ENCODE results near the gene WDR27. TPM values are rescaled to one million over a fixed set of nuclear protein-coding genes. Genes with fewer than 3 reads are reported as not detected.
A peak's percentile ranks its signal among the peaks of the same experiment; 100 is the strongest.

The WDR27 gene
- polyA plus RNA-seq, 1 donor from 2014 or later = 8.6 TPM

- H3K36me3 Mint-ChIP-seq = peaks cover 5% of the 10 kb centered on the region
- no peak overlapping the region for H3K27ac Mint-ChIP-seq
- no peak overlapping the region for H3K4me3 Mint-ChIP-seq
- no peaks in the 10 kb centered on the region for H3K27me3 Mint-ChIP-seq
- peaks cover 6 to 15% (median 14%) of the 10 kb centered on the region in 3 donors for H3K9me3 Mint-ChIP-seq
- no peaks in the 10 kb centered on the region for H3K4me1 Mint-ChIP-seq
Measured at GRCh38 chr6:169426611-169427010, 275.2 kb downstream of the WDR27 start.

GRCh38 chr6:169425628-169426370 is 276.0 kb downstream of the WDR27 start:
- Mint-ChIP-seq H3K27ac (no peak overlapping the region), H3K4me3 (no peak overlapping the region), H3K36me3 (peaks cover 5% of the 10 kb centered on the region), H3K4me1 (no peaks in the 10 kb centered on the region), H3K9me3 (peaks cover 6 to 12% (median 8%) of the 10 kb centered on the region in 3 donors), H3K27me3 (peaks cover 4% of the 10 kb centered on the region)

GRCh38 chr6:169424821-169425240 is 277.0 kb downstream of the WDR27 start:
- Mint-ChIP-seq H3K9me3 (peaks cover under 1 to 6% (median under 1%) of the 10 kb centered on the region in 3 donors), H3K27me3 (peaks cover 6% of the 10 kb centered on the region), H3K27ac (no peak overlapping the region), H3K4me1 (no peaks in the 10 kb centered on the region), H3K36me3 (peaks cover under 1% of the 10 kb centered on the region), H3K4me3 (peak overlapping the region in 1 of 4 donors; percentile 72)

- H3K4me3 Mint-ChIP-seq = no peak overlapping the region
- H3K4me1 Mint-ChIP-seq = no peaks in the 10 kb centered on the region
- peaks cover 0 to 3% (median 0%) of the 10 kb centered on the region in 3 donors for H3K9me3 Mint-ChIP-seq
- no peaks in the 10 kb centered on the region for H3K36me3 Mint-ChIP-seq
- H3K27ac Mint-ChIP-seq = no peak overlapping the region
- peaks cover 6% of the 10 kb centered on the region for H3K27me3 Mint-ChIP-seq
Measured at GRCh38 chr6:169424149-169424804, 277.6 kb downstream of the WDR27 start.

GRCh38 chr6:169421586-169422264 is 280.1 kb downstream of the WDR27 start:
- H3K4me1 Mint-ChIP-seq = no peaks in the 10 kb centered on the region
- H3K27me3 Mint-ChIP-seq = peaks cover 6% of the 10 kb centered on the region
- no peaks in the 10 kb centered on the region for H3K36me3 Mint-ChIP-seq
- peaks cover 0 to 3% (median 0%) of the 10 kb centered on the region in 3 donors for H3K9me3 Mint-ChIP-seq
- peak overlapping the region in 1 of 3 donors; percentile 41 for H3K27ac Mint-ChIP-seq
- no peak overlapping the region for H3K4me3 Mint-ChIP-seq

- H3K4me3 Mint-ChIP-seq = no peak overlapping the region
- H3K36me3 Mint-ChIP-seq = no peaks in the 10 kb centered on the region
- peaks cover 6% of the 10 kb centered on the region for H3K27me3 Mint-ChIP-seq
- no peaks in the 10 kb centered on the region for H3K4me1 Mint-ChIP-seq
- no peak overlapping the region for H3K27ac Mint-ChIP-seq
- peaks cover 0 to 3% (median 0%) of the 10 kb centered on the region in 3 donors for H3K9me3 Mint-ChIP-seq
Measured at GRCh38 chr6:169420912-169421543, 280.8 kb downstream of the WDR27 start.

- no peak overlapping the region for H3K4me3 Mint-ChIP-seq
- H3K27me3 Mint-ChIP-seq = peaks cover 6% of the 10 kb centered on the region
- H3K27ac Mint-ChIP-seq = no peak overlapping the region
- peaks cover 2% of the 10 kb centered on the region for H3K36me3 Mint-ChIP-seq
- H3K4me1 Mint-ChIP-seq = no peaks in the 10 kb centered on the region
- H3K9me3 Mint-ChIP-seq = peaks cover 0 to 15% (median 5%) of the 10 kb centered on the region in 3 donors
Measured at GRCh38 chr6:169417101-169417500, 284.7 kb downstream of the WDR27 start.

- Mint-ChIP-seq H3K27ac (no peak overlapping the region), H3K36me3 (peaks cover 2% of the 10 kb centered on the region), H3K27me3 (peaks cover 6% of the 10 kb centered on the region), H3K4me3 (no peak overlapping the region), H3K9me3 (peaks cover 0 to 15% (median 5%) of the 10 kb centered on the region in 3 donors), H3K4me1 (no peaks in the 10 kb centered on the region)
Measured at GRCh38 chr6:169416249-169416648, 285.6 kb downstream of the WDR27 start.

GRCh38 chr6:169415179-169415578 is 286.6 kb downstream of the WDR27 start:
- no peak overlapping the region for H3K4me3 Mint-ChIP-seq
- no peaks in the 10 kb centered on the region for H3K4me1 Mint-ChIP-seq
- peaks cover 0 to 15% (median 5%) of the 10 kb centered on the region in 3 donors for H3K9me3 Mint-ChIP-seq
- H3K27me3 Mint-ChIP-seq = no peaks in the 10 kb centered on the region
- H3K27ac Mint-ChIP-seq = no peak overlapping the region
- peaks cover 2% of the 10 kb centered on the region for H3K36me3 Mint-ChIP-seq

GRCh38 chr6:169411722-169412121 is 290.1 kb downstream of the WDR27 start:
- Mint-ChIP-seq H3K27ac (no peak overlapping the region), H3K4me3 (no peak overlapping the region), H3K4me1 (peaks cover 0 to 1% (median 0%) of the 10 kb centered on the region in 3 donors), H3K36me3 (peaks cover 2% of the 10 kb centered on the region), H3K9me3 (peaks cover 3 to 15% (median 14%) of the 10 kb centered on the region in 3 donors), H3K27me3 (no peaks in the 10 kb centered on the region)

- no peaks in the 10 kb centered on the region for H3K27me3 Mint-ChIP-seq
- H3K4me1 Mint-ChIP-seq = peaks cover 0 to 1% (median 0%) of the 10 kb centered on the region in 3 donors
- H3K36me3 Mint-ChIP-seq = peaks cover 2% of the 10 kb centered on the region
- peaks cover 3 to 15% (median 14%) of the 10 kb centered on the region in 3 donors for H3K9me3 Mint-ChIP-seq
- no peak overlapping the region for H3K4me3 Mint-ChIP-seq
- no peak overlapping the region for H3K27ac Mint-ChIP-seq
Measured at GRCh38 chr6:169411296-169411695, 290.5 kb downstream of the WDR27 start.

GRCh38 chr6:169409742-169410312 is 292.0 kb downstream of the WDR27 start:
- H3K9me3 Mint-ChIP-seq = peaks cover 3 to 14% (median 9%) of the 10 kb centered on the region in 3 donors
- no peak overlapping the region for H3K27ac Mint-ChIP-seq
- no peaks in the 10 kb centered on the region for H3K36me3 Mint-ChIP-seq
- H3K4me1 Mint-ChIP-seq = peaks cover 0 to 1% (median 0%) of the 10 kb centered on the region in 3 donors
- no peak overlapping the region for H3K4me3 Mint-ChIP-seq
- H3K27me3 Mint-ChIP-seq = no peaks in the 10 kb centered on the region

- Mint-ChIP-seq H3K27ac (no peak overlapping the region), H3K4me1 (peaks cover 0 to 1% (median 0%) of the 10 kb centered on the region in 3 donors), H3K4me3 (no peak overlapping the region), H3K9me3 (peaks cover 0 to 9% (median 3%) of the 10 kb centered on the region in 3 donors), H3K36me3 (no peaks in the 10 kb centered on the region), H3K27me3 (no peaks in the 10 kb centered on the region)
Measured at GRCh38 chr6:169407325-169407724, 294.5 kb downstream of the WDR27 start.
